CD4-positive, alpha-beta T cell treated with Interleukin-4 for 4 hours (primary cell): ENCODE results near the gene TTYH3.
"Not testable (repeated sequence)": the region's sequence is repeated elsewhere in the genome, so short reads cannot be mapped to it uniquely, and the experiment has no call there.

Source experiments
- DNase-seq: peaks from one replicate; pipeline ENCODE4 v3.0.0-alpha.2; 2020

TTYH3 gene

GRCh38 chr7:2691011-2691707, 59.4 kb downstream of the TTYH3 start:
- no peak for DNase-seq

DNA sequence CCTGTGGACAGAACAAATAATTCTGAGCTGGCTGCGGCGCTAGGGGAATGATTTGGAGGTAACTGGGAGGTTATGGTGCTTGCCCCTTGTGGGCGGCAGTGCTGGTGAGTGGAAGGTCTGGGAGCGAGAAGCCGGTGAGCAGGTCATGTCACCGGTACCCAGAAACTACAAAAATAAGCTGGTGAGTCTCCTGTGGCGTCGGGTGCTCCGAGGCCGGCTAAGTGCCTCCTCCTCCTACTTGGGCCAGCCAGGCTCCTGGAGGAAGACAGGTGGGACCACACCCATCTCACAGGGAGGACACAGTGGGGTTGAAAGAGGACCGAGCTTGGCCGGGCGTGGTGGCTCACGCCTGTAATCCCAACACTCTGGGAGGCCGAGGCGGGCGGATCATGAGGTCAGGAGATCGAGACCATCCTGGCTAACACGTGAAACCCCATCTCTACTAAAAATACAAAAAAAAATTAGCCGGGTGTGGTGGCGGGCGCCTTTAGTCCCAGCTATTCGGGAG, 60.2 kb downstream of the TTYH3 start:
- not testable (repeated sequence) for DNase-seq

GRCh38 chr7:2692543-2692942, 60.8 kb downstream of the TTYH3 start:
- DNase-seq: no peak

DNA sequence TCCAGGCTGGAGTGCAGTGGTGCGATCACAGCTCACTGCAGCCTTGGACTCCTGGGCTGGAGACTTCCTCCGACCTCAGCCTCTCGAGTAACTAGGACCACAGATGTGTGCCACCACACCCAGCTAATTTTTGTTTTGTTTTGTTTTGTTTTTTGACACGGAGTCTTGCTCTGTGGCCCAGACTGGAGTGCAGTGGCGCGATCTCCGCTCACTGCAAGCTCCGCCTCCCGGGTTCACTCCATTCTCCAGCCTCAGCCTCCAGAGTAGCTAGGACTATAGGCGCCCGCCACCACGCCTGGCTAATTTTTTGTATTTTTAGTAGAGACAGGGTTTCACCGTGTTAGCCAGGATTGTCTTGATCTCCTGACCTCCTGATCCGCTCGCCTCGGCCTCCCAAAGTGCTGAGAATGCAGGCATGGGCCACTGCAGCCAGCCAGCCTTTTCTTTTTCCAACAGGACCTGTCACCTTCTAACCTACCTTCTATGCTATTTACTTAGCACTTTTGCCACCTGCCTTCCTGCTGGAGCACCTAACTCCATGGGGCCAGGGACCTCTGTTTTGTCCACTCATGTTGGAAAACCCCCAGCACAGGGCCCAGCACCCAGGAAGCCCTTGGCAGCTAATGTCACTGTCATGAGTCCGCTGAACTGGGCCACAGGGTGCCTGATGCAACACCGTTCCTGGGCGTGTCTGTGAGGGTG, 61.8 kb downstream of the TTYH3 start:
- DNase-seq: not testable (repeated sequence)

DNA sequence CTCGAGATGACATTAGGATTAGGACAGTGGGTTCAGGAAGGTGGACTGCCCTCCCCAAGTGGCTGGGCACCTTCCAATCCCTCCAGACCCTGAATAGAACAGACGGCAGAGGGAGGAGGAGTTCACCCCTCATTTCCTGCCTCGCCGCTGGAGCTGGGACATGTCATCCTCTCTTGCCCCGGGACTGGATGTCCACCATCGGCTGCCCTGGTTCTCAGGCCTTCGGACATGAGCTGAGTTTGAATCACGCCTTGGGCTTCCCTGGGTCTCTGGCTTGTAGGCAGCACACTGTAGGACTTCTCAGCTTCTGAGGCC, 62.3 kb downstream of the TTYH3 start:
- not testable (repeated sequence) for DNase-seq

DNA sequence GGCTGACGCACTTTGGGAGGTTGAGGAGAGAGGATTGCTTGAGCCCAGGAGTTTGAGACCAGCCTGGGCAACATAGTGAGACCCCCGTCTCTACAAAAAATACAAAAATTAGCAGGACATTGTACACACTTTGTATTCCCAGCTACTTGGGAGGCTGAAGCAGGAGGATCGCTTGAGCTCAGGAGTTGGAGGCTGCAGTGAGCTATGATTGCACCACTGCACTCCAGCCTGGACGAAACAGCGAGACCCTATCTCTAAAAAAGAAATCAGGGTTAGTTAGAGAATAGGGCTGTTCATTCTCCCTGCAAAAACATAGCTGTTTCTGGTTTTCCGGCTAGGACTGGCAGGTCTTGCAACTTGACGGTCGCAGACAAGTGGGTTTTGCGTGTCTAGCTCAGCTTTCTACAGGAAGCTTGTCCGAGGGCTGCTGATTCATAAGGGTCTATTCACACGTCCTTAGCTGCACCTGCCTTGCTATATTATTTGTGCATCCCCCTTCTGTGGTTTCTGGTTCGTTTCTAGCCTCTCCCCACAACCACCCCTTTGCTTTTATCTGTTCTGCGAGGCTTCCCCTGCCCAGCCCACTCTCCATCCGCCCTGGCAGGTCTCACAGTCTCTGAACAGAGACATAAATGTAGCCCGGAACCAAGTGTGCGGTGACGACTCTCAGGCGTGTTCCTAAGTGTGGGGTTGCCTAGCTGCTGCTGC, 66.9 kb downstream of the TTYH3 start:
- peak; percentile 86 for DNase-seq

GRCh38 chr7:2699289-2699620, 67.5 kb downstream of the TTYH3 start:
- no peak for DNase-seq

DNA sequence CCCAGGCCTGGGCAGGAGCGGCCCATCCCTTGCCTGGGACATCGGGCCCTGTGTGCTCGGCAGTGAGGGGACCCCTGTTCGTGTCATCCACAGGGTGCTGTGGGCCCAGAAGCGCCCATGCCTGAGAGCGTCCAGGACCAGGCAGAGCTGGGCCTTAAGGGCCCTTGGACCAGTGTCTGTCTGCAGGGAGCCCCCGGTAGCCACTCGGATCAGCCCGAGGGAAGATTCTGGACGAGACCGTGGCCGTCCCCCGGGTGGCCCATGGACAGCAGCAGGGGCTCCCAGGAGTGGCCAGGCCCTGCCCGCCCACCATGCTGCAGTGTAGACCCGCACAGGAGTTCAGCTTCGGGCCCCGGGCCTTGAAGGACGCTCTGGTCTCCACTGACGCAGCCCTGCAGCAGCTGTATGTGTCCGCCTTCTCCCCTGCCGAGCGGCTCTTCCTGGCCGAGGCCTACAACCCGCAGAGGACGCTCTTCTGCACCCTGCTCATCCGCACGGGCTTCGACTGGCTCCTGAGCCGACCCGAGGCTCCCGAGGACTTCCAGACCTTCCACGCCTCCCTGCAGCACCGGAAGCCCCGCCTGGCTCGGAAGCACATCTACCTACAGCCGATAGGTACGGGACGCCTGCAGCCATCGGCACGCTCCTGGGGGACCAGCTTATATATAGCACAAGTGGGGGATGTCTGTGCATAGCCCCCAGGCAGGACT, 68.5 kb downstream of the TTYH3 start:
- no peak for DNase-seq

DNA sequence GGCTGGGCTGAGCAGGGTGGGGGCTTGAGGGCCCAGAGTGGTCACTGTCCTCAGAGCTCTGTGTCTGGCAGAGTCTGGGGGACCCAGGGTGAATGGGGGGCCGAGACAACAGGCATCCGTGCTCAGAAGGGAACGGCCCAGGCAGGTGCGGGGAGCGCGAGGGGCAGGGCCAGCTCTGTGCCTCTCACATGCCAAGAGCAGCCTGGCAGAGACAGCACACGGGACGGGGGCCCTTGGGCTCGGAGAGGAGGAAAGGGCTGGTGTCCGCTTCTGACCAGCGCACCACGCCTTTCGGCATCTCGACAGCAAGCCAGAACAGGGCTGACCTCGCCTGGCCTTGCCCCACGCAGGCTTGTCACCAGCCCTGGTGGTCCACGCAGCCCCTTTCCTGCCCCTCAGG, 69.6 kb downstream of the TTYH3 start:
- DNase-seq: no peak

DNA sequence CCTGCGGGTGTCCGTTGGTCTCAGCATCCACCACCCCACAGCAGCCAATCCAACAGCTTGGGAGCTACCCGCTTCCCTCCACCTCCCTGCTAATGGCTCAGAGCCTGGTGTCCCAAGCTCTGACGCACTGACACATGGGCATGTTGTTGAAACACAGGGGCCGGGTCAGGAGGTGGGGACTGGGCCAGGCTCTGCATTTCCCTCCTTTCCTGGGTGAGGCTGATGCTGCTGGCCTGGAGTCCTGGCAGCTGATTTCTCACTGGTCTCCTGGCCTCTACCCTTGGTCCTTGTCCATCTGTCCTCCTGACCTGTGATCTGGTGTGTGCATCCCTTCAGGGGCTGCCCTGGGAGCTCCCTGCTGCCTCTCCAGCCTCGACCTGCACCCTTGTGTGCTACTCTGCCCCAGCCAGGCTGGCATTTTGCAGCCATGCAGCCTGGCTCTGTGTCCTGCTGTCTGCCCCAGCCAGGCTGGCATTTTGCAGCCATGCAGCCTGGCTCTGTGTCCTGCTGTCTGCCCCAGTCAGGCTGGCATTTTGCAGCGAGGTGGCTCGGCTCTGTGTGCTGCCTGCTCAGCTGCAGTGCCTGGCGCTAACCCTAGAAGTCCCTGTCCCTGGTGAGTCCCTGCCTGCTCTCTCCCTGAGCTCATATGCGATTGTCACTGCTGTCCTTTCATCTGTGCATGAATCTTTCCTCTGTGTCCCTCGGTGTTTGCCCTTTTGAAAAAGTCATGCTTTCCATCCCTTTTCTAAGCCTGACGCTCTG, 70.2 kb downstream of the TTYH3 start:
- no peak for DNase-seq

DNA sequence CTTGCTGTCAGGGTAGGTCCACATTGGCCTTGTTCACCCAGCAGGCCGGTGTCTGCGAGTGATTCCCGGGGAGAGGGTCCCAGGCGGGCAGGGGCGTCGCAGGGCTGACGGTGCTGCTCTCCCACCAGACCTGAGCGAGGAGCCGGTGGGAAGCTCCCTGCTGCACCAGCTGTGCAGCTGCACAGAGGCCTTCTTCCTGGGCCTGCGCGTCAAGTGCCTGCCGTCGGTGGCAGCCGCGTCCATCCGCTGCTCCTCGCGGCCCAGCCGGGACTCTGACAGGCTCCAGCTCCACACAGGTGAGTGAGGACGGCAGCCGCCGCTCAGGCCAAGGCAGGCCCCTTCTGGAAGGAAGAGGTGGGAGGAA, 70.8 kb downstream of the TTYH3 start:
- DNase-seq: no peak

- no peak for DNase-seq
Measured at GRCh38 chr7:2705371-2706096, 73.7 kb downstream of the TTYH3 start.

DNA sequence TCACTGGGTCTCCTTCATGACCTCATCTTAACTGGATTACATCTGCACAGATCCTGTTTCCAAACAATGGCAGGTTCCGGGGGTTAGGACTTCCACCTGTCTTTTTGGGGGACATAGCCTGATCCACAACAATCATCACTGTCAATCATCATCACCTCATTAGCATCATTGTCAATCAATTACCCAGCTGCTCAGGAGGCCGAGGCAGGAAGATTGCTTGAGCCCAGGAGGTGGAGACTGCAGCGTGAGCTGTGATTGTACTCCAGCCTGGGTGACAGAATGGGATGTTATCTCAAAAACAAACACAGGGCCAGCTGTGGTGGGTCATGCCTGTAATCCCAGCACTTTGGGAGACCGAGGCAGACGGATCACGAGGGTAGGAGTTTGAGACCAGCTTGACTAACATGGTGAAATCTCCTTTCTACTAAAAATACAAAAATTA, 74.9 kb downstream of the TTYH3 start:
- no peak for DNase-seq

DNA sequence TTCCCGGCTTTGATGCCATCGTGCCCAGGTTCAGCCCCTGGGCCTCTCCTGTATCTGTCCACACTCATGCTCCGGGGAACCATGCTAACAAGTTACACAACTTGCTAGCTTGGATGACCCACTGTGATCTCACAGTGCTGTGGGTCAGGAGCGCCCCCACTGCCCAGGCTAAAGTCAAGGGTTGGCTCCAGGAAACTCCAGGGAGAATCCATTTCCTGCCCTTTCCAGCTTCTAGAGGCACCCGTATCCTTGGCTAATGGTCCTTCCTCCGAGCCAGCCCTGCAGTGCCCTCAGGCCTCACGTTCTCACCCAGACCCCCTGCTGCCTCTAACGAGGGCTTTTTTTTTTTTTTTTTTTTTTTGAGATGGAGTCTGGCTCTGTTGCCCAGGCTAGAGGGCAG, 75.7 kb downstream of the TTYH3 start:
- no peak for DNase-seq

GRCh38 chr7:2708041-2708440, 76.3 kb downstream of the TTYH3 start:
- DNase-seq: no peak

DNA sequence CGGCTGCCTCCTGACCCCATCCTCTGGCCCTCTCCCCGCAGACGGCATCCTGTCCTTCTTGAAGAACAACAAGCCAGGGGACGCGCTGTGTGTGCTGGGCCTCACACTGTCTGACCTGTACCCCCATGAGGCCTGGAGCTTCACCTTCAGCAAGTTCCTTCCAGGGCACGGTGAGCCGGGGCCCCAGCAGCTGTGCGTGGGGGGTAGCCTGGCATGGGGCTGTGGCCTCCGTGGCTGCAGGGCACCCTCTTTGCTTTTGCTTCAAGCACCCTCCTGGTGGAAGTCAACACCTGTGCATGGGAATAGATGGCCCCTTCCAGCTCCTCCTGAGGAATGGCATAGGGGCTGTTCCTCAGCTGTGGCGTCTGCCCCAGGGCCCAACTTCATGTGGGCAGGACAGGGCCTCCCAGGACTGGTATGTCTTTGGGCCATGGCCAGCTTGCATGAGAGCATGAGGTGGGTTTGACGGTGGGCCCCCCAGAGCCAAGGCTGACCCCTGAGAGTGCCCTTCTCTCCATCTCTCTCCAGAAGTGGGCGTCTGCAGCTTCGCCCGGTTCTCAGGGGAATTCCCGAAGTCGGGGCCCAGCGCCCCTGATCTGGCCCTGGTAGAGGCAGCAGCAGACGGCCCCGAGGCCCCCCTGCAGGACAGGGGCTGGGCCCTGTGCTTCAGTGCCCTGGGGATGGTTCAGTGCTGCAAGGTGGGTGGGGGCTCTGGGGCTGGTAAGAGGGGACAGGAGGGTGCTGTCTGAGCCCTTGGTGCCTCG, 76.9 kb downstream of the TTYH3 start:
- no peak for DNase-seq

- peak; percentile 68 for DNase-seq
Measured at GRCh38 chr7:2709553-2710285, 77.9 kb downstream of the TTYH3 start.

- DNase-seq: peak; percentile 73
Measured at GRCh38 chr7:2710286-2710655, 78.5 kb downstream of the TTYH3 start.

- DNase-seq: peak; percentile 60
Measured at GRCh38 chr7:2710901-2711551, 79.2 kb downstream of the TTYH3 start.
